Measurements from ENCODE around the gene PECR. TPM values are rescaled to one million over a fixed set of nuclear protein-coding genes. Genes with fewer than 3 reads are reported as not detected.

Gene PECR
- total and polyA plus RNA-seq, 9 of the 15 experiments (the other 6 are each of a cell fraction or from before 2014, with no cell fraction given) = 1.1 to 10.3 (median 8.2) TPM

- Histone ChIP-seq H3K36me3 (ENCODE audit: control insufficient read depth, insufficient read depth, low read length) (peaks cover 43% of the 10 kb centered on the region), H3K79me2 (ENCODE audit: control insufficient read depth, insufficient read depth, low read length) (peaks cover 46% of the 10 kb centered on the region), H3K9ac (ENCODE audit: insufficient read depth in 1 of 2, low read depth in 2 of 2, low read length in 2 of 2) (peak overlapping the region; percentile 32 to 93), H4K20me1 (replicated peaks; ENCODE audit: control insufficient read depth, insufficient read depth, low read length) (peaks cover 5% of the 10 kb centered on the region; the same call in 1 of the 2 replicates), H3K9me1 (ENCODE audit: control insufficient read depth, insufficient read depth, low read length) (no peaks in the 10 kb centered on the region), H3K4me2 (ENCODE audit: insufficient read depth, low read length) (peak overlapping the region; percentile 84), H3K27me3 (ENCODE audit: control insufficient read depth in 2 of 2, insufficient read depth in 2 of 2, low read length in 2 of 2) (no peaks in the 10 kb centered on the region), H3K27ac (ENCODE audit: extremely low read depth, low read depth, low read length) (peak overlapping the region; percentile 88), H3K4me3 (peak overlapping the region; percentile 71), H3K9me3 (replicated peaks; ENCODE audit: control insufficient read depth, insufficient read depth, low read depth, low read length) (no peaks in the 10 kb centered on the region), H2AFZ (ENCODE audit: low read depth, low read length) (0 out of 2 replicates have a peak overlapping the region, but pooled peaks have one; percentile 84), H3K4me1 (replicated peaks in 1 of 2; ENCODE audit: control insufficient read depth in 2 of 2, insufficient read depth in 2 of 2, low read length in 2 of 2) (peaks cover 5 to 17% of the 10 kb centered on the region in 2 experiments; a peak in 4 of 5 replicates)
- no peak for FAIRE-seq
- ChIA-PET POLR2A (interaction anchor here (0.6 to 1.1 kb wide), 2 partner anchors 9 to 253 kb away, joined by 3 to 4 read pairs; no protein-coding TSS in a partner anchor), CTCF (ENCODE audit: low intra/inter-chr PET ratio) (no interaction called here)
- BruUV-seq (replicated peaks) = TSS peak; percentile 62
- TF ChIP-seq CBX2 (IDR thresholded peaks at IDR 0.05; ENCODE audit: insufficient read depth, low read length, poor library complexity, severe bottlenecking) (no peak), MTF1 (CRISPR knock-in tag; IDR thresholded peaks at IDR 0.05; ENCODE audit: borderline replicate concordance) (no peak), CTCF (IDR thresholded peaks at IDR 0.05 in 2 of 3, conservative IDR thresholded peaks at IDR 0.05 in 1 of 3; ENCODE audit: insufficient read depth in 2 of 3, low read depth in 1 of 3, low read length in 3 of 3) (peak; percentile 55 to 61 (median 57); a peak in 5 of 6 replicates), ETV6 (IDR thresholded peaks at IDR 0.05; ENCODE audit: borderline replicate concordance in 1 of 2, low read depth in 2 of 2, low read length in 1 of 2) (no peak), ETV6 (CRISPR knock-in tag; IDR thresholded peaks at IDR 0.05; ENCODE audit: borderline replicate concordance) (no peak), RAD21 (CRISPR knock-in tag; conservative IDR thresholded peaks at IDR 0.05 in 1 of 2, IDR thresholded peaks at IDR 0.05 in 1 of 2) (peak in 1 of 2 experiments; percentile 21; a peak in 2 of 4 replicates), FOXJ2 (tag; IDR thresholded peaks at IDR 0.05) (no peak), ZNF197 (CRISPR knock-in tag; IDR thresholded peaks at IDR 0.05; ENCODE audit: low read depth) (no peak), ZNF282 (CRISPR knock-in tag; IDR thresholded peaks at IDR 0.05) (no peak), SMARCE1 (IDR thresholded peaks at IDR 0.05) (no peak), HIVEP1 (CRISPR knock-in tag; IDR thresholded peaks at IDR 0.05) (no peak), SMAD2 (IDR thresholded peaks at IDR 0.05; ENCODE audit: low read depth, low read length) (no peak), BDP1 (IDR thresholded peaks at IDR 0.05; ENCODE audit: insufficient read depth, insufficient read length) (no peak), TSC22D4 (tag; IDR thresholded peaks at IDR 0.05) (no peak), FOXK2 (conservative IDR thresholded peaks at IDR 0.05 in 1 of 2, IDR thresholded peaks at IDR 0.05 in 1 of 2; ENCODE audit: low read depth in 2 of 2) (0 out of 4 replicates have a peak, but pooled peaks of 1 of the 2 experiments have one; percentile 27), IRF2 (CRISPR knock-in tag; IDR thresholded peaks at IDR 0.05) (no peak), ARID3A (IDR thresholded peaks at IDR 0.05; ENCODE audit: borderline replicate concordance, low read depth, low read length) (peak; percentile 85; the same call in 1 of the 2 replicates)
- intact Hi-C loops (cut with micrococcal nuclease) = loop anchor here (5.0 to 10.0 kb wide), 3 partner anchors 38 to 155 kb away; no protein-coding TSS in a partner anchor
- DNase-seq (ENCODE audit: extremely low read depth in 1 of 4, low spot score in 3 of 4) = peak in 1 of 4 experiments; percentile 6
- WGBS (ENCODE audit: insufficient coverage, low coverage, missing lambda C conversion rate) = 3% methylated on average over 10 of the region's 10 CpGs
- ATAC-seq = 0 out of 3 replicates have a peak, but pooled peaks have one; percentile 6
- in situ Hi-C loops (cut with MboI) = no loop called here
Observed at GRCh38 chr2:216109962-216110614, 28.5 kb upstream of the PECR start.
